GM19025 (cell line): ENCODE data around the gene IFNAR2.
"Not testable (repeated sequence)": the region's sequence is repeated elsewhere in the genome, so short reads cannot be mapped to it uniquely, and the experiment has no call there.

Source experiments
- ATAC-seq: cut with Tn5 transposase; IDR thresholded peaks from one replicate; pipeline ENCODE4 v1.9.1; 2021; ENCODE audit warnings: mild to moderate bottlenecking, low read depth, moderate library complexity; ENCODE audit not compliant: unreplicated experiment

IFNAR2 gene

DNA sequence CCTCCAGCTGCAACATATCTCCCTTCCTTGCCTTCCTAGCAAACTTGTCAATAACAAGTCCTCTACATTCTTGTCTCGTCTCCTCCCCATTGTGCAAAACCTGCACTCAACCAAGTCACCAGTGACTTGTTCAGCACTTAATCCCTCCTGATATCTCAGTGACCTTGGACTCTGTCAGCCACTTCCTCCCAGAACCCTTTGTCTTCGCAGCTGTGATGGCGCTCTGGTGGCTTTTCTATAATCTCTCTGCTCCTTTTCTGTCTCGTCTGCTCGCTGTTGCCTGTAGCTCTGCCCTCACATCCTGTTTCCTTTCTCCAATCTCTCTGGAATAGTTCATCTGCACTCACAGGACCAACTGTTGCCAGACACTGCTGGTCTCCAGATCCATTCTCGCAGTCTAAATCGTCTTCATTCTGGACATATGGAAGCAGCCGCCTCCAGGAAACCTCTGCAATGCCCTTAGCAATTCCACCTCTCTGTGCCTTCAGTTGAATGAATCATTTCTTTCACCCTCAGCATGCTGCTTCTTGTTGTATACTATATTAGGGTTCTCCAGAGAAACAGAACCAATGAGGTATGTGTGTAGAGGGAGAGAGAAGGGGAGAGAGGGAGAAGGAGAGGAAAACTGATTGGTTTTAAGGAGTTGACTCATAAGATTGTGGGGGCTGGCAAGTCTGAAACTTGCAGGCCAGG is 17.4 kb upstream of the IFNAR2 start:
- ATAC-seq, result no peak

- no peak for ATAC-seq
Observed at GRCh38 chr21:33214056-33214455, 15.7 kb upstream of the IFNAR2 start.

GRCh38 chr21:33217138-33217520 is 12.6 kb upstream of the IFNAR2 start:
- ATAC-seq, result no peak

DNA sequence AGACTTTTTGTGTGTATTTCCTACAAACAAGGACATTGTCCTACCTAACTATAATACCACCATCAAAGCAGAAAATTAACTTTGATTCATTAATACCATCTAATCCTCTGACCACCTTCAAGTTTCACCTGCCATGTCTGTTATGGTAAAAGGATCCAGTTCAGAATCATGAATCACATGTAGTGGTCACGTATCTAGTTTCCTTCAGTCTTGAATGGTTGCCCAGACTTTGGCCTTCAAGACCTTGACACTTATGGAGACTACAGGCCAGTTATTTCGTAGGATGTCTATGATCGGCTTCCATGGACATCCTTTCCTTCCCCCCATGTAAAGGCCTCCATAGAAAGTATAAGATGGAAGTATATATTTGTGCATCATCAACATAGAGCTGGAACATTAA is 10.4 kb upstream of the IFNAR2 start:
- ATAC-seq, result no peak

DNA sequence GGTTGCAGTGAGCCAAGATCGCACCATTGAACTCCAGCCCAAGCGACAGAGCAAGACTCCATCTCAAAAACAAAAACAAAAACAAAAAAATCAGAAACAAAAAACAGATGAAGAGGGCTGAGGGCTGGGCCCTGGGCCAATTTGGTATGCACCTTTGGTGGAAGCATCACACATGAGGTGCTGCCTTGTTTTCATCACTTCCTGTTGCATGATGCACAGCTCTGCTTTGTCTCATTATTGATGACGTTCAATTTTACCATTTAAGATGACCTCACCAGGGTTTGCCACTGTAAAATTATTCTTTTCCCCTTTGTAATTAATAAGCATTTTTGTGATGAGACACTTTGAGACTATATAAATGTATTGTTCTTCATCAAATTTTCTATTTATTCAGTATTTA is 9.8 kb upstream of the IFNAR2 start:
- no peak for ATAC-seq

DNA sequence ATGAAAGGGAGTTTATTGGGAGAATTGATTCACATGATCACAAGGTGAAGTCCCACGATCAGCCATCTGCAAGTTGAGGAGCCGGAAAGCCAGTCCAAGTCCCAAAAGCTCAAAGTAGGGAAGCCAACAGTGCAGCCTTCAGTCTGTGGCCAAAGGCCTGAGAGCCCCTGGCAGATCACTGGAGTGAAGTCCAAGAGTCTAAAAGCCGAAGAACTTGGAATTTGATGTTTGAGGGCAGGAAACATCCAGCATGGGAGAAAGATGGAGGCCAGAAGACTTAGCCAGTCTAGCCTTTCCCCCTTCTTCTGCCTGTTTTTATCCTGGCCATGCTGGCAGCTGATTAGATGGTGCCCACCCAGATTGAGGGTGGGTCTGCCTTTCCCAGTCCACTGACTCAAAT is 4.4 kb upstream of the IFNAR2 start:
- ATAC-seq, result not testable (repeated sequence)

- no peak for ATAC-seq
Observed at GRCh38 chr21:33228455-33228854, 1.3 kb upstream of the IFNAR2 start.

- ATAC-seq, result no peak
Observed at GRCh38 chr21:33229099-33229783, 497 bp upstream of the IFNAR2 start.

DNA sequence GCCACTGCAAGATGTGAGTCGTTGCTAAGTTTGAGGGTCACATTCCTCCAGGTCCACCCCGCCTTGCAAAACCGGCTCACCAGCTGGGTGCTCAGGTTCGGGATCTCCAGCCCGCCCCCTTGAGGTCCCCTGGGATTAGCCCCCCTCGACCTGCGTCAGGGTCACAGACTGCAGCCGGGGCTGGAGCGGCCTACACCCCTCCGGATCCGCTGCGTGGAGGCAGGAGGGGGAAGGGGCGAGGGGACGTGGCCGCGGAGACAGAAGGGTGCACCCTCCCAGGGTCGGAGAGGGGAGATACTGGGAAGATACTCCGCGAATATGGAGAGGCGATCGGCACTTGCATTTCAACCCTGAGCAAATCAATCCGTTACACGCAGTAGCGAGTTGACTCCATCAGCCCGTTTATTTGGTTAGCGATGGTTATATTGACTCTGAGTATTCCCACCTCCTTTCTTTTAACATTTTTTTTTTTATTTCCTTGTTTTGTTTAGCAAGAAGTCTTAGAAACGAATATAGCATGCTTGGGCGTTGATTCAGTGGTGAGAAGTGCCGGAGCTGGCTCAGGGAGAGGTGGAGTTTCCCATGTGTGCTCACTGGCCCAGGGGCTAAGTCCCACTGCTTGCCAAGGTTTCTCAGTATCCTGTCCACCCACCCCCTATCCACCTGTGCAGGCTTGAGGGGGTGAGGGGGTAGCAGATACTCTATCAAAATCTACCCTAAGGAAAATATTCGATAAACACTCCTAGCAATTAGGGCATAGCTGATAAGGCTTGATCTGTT is 997 bp downstream of the IFNAR2 start:
- ATAC-seq, result peak; percentile 7

- ATAC-seq, result no peak
Observed at GRCh38 chr21:33231526-33231925, 1.8 kb downstream of the IFNAR2 start.

GRCh38 chr21:33232291-33233034 is 2.7 kb downstream of the IFNAR2 start:
- no peak for ATAC-seq

DNA sequence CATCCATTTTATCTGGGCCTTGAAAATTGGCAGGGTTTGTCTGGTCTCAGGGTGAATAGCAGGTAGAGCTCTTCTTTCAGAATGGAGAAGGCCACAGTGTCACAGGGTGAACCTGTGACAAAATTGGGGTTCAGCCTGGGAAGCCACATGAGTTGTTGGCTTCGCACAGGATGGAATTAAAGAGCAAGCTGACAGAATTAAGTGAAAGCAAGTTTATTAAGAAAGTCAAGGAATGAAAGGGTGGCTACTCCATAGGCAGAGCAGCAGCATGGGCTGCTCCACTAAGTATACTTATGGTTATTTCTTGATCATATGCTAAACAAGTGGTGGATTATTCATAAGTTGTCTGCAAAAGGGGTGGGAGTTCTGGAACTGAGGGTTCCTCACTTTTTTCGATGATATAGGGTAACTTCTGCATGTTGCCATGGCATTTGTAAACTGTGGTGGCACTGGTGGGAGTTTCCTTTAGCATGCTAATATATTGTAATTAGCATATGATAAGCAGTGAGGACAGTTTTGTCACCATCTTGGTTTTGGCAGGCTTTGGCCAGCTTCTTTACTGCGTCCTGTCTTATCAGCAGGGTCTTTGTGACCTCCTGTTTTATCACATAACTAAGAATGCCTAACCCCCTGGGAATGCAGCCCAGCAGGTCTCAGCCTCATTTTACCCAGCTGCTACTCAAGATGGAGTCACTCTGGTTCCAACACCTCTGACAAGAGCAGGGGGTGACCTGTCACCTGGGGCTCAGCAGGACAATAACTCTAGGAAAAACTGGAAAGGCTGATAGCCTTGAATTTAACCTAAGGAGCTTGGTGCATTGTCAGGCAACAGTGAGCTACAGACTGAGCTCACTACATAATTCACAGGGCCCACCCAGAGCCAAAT is 5.1 kb downstream of the IFNAR2 start:
- ATAC-seq, result no peak

DNA sequence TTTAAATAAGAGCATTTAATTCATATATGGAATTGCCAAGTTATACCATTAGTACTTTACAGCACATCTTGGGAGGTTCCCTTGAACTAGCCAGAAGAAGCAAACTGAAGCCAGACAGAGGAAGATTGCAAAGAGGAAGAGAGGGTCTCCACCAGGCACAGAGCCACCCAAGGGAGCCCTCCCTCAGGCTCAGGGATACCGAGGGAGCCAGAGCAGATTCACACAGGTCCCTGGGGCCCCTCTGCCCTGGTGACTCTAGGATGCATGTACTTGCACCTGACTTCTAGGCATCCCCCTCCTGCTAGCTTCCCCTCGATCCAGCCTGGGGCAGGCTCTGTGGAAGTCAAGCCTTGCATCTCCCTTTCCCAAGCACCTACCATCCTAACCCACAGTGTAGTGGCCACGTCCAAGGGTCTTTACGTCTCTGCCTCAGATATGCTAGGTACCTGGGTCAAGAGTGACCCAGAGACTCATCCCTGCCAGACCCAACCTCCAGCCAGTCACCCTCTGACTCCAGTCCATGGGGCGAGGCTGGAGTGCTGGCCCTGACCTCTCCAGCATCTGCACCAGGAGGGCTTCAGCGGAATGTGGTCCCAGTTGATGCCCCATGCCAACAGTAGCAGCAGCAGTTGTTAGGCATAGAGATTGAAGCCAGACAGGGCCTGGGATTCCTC is 6.4 kb downstream of the IFNAR2 start:
- no peak for ATAC-seq

DNA sequence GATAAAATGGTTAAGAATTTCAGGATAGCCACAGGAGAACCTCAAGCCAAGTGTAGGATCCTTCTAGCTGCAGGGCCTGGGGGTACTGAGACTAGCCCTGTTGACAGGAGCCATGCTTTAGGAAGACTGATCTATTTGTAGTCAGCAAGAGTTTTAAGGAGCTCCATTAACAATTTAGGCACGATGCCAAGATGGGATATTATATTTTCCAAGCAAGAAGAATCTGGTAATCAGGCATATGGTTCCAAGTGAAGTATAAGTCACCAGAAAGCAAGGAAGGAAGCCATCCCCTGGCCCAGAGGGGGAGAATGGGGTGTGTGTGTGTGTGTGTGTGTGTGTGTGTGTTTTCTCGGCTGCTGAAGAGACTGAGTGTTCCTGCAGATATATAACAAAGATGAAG is 7.0 kb downstream of the IFNAR2 start:
- ATAC-seq, result no peak

DNA sequence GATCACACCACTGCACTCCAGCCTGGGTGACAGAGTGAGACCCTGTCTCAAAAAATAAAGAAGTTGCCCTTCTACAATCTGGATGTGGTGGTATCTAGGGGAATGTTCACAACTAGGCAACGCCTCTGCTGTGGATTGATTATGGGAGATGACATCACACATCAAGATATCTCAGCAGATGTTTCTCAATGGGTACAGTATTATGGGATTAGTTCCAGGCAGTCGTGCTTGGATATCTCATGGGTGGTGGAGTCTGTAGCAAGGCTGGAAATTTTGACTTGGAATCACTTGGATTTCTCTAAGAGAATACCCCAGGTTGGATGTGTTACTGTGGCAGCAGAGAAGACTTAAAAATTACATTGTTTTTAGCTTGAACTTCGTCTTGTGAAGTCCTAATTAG is 7.7 kb downstream of the IFNAR2 start:
- ATAC-seq, result no peak

GRCh38 chr21:33238146-33238545 is 8.4 kb downstream of the IFNAR2 start:
- ATAC-seq, result peak; percentile 2

DNA sequence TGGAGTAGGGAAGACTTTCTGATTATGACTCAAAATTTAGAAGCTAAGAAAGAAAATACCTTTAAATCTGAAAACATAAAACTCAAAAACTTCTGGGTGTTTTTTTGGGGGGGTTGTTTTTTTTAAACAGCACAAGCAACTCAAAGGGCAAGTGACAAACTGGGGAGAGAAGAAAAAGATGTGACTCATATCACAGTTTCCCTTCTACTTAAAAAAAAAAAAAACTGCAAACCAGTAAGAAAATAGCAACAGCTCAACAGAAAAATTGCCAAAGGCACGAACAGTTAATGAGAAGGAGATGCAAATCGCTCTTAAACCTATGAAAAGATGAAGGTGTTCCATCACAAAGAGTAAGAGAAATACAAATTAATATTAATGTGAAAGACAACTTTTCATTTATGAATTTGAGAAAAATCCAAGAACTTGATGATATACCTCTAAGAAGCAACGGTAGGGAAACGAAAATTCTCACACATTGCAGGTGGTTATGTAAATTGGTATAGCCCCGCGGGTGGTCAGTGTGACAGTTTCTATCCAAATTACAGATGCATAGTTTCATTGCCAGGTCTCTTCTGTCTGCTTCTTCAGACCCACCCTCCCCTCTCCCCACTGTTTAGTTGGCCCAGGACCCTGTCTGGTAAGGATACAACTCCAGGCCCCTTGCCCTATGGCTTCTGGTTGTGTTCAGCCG is 9.0 kb downstream of the IFNAR2 start:
- ATAC-seq, result peak; percentile 81

DNA sequence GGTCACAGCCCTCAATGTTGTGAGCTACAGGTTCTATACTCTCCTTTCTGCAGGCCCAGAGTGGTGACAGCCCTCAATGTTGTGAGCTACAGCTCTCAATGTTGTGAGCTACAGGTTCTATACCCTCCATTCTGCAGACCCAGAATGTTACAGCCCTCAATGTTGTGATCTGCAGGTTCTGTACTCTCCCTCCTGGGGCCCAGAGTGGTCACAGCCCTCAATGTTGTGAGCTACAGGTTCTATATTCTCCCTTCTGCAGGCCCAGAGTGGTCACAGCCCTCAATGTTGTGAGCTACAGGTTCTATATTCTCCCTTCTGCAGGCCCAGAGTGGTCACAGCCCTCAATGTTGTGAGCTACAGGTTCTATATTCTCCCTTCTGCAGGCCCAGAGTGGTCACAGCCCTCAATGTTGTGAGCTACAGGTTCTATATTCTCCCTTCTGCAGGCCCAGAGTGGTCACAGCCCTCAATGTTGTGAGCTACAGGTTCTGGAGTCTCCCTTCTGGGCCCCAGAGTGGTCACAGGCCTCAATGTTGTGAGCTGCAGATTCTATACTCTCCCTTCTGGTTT is 9.9 kb downstream of the IFNAR2 start:
- ATAC-seq, result not testable (repeated sequence)
